Fibroblast of lung (primary cell): ENCODE data around the gene ACOT4.

ENCODE experiments used
- EZH2 ChIP-seq: IDR thresholded peaks from 2 replicates; pipeline ENCODE4 v1.5.1; 2012; ENCODE audit warnings: low read length, control low read depth, mild to moderate bottlenecking; ENCODE audit errors: missing control alignments
- TF ChIP-seq, protein P1 (sequence below), 2 donors: IDR thresholded peaks in 1 of 2; conservative IDR thresholded peaks in 1 of 2; 1 replicate in 1 of 2; 2 replicates in 1 of 2; pipeline ENCODE4 v1.5.1; 2011 to 2012; ENCODE audit warnings: low read length in 2 of 2, control low read depth in 1 of 2, inconsistent platforms in 1 of 2, low read depth in 1 of 2, mild to moderate bottlenecking in 1 of 2

DNA sequence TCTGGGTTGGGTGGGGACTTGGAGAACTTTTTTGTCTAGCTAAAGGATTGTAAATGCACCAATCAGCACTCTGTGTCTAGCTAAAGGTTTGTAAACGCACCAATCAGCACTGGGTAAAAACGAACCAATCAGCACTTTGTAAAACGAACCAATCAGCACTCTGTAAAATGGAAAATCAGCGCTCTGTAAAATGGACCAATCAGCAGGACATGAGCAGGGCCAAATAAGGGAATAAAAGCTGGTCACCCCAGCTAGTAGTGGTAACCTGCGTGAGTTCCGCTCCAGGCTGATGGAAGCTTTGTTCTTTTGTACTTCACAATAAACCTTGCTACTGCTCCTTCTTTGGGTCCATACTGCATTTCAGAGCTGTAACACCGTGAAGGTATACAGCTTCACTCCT is 24.3 kb upstream of the ACOT4 start:
- TF ChIP-seq, protein P1, sequence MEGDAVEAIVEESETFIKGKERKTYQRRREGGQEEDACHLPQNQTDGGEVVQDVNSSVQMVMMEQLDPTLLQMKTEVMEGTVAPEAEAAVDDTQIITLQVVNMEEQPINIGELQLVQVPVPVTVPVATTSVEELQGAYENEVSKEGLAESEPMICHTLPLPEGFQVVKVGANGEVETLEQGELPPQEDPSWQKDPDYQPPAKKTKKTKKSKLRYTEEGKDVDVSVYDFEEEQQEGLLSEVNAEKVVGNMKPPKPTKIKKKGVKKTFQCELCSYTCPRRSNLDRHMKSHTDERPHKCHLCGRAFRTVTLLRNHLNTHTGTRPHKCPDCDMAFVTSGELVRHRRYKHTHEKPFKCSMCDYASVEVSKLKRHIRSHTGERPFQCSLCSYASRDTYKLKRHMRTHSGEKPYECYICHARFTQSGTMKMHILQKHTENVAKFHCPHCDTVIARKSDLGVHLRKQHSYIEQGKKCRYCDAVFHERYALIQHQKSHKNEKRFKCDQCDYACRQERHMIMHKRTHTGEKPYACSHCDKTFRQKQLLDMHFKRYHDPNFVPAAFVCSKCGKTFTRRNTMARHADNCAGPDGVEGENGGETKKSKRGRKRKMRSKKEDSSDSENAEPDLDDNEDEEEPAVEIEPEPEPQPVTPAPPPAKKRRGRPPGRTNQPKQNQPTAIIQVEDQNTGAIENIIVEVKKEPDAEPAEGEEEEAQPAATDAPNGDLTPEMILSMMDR (conservative IDR thresholded peaks at IDR 0.05 in 1 of 2, IDR thresholded peaks at IDR 0.05 in 1 of 2; ENCODE audit: low read depth in 1 of 2, low read length in 2 of 2) = no peak
- no peak for TF ChIP-seq EZH2
